ENCODE data around the gene MRPL42.
"Not testable (repeated sequence)": the region's sequence is repeated elsewhere in the genome, so short reads cannot be mapped to it uniquely, and the experiment has no call there.

MRPL42 gene

GRCh38 chr12:93467351-93468007 is at the start of gene MRPL42:
TSS of gene MRPL42 (plus strand) at chr12:93467514. CDS start at chr12:93469286, 1,772 bp downstream.
- DNase-seq, result peak; percentile 90

DNA sequence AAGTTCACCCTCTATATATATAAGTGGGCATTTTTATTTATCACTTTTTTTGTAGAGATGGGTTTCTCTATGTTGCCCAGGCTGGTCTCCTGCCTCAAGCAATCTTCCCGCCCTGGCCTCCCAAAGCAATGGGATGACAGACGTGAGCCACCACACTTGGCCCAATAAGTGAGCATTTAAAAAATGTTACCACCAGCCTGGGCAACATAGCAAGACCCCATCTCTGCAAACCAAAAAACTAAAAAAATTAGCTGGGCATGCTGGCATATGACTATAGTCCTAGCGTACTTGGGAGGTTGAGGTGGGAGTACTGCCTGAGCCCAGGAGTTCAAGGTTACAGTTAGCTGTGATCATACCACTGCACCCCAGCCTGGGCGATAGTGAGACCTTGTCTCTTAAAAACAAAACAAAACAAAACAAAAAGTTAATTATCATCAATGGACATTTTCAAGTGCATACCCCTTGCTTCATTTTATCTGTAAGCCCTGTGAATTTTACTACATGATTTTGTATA is 49.3 kb upstream of the MRPL42 start:
- DNase-seq, result no peak

- DNase-seq, result no peak
Measured at GRCh38 chr12:93419388-93420034, 47.8 kb upstream of the MRPL42 start.

- DNase-seq, result no peak
Measured at GRCh38 chr12:93422050-93422449, 45.3 kb upstream of the MRPL42 start.

- no peak for DNase-seq
Measured at GRCh38 chr12:93425736-93426411, 41.4 kb upstream of the MRPL42 start.

GRCh38 chr12:93426412-93426805 is 40.9 kb upstream of the MRPL42 start:
- DNase-seq, result no peak

DNA sequence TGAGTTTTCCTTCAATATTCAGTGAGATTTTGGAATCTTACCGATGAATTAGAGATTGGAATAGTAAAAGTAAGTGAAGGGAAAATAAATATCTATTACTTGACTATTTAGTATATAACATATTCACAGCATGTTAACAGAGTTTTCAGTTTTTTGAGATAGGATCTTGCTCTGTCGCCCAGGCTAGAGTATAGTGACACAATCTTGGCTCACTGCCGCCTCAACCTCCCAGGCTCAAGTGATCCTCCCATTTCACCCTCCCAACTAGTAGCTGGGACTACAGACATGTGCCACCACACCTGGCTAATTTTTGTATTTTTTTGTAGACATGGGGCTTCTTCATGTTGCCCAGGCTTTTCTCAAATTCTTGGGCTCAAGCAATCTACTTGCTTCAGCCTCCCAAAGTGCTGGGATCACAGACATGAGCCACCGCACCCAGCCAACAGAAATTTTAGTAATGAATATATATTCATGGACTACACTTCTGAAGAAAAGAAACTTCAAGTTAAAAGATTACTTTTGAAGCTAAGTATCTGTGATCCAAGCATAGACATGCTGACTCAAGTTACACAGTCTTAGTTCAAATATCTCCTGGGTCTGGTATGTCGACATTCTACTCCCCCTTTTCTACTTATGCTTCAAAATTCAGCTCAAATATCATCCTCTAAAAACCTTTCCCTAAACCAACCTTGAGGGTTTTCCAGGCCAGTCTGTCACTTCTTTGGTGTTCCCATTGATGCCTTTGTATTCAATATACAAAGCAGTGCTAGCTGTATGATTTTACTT is 39.3 kb upstream of the MRPL42 start:
- no peak for DNase-seq

- DNase-seq, result no peak
Measured at GRCh38 chr12:93429448-93429847, 37.9 kb upstream of the MRPL42 start.

- no peak for DNase-seq
Measured at GRCh38 chr12:93429852-93430251, 37.5 kb upstream of the MRPL42 start.

DNA sequence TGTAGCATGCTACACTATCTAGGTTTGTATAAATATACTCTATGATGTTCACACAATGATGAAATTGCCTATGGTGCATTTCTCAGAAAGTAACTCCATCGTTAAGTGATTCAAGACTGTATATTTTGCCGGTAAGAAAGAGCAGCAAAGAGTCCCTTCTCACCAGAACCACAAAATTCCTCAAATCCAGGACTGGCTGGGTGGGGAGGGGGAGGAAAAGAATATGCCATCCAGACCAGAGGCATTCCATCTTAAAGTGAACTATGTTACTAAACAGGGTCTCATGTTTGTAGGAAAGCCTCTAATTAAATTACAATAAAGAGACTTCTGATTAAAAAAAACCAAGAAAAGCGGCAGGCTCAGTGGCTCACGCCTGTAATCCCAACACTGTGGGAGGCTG is 37.0 kb upstream of the MRPL42 start:
- no peak for DNase-seq

- not testable (repeated sequence) for DNase-seq
Measured at GRCh38 chr12:93432031-93432430, 35.3 kb upstream of the MRPL42 start.

DNA sequence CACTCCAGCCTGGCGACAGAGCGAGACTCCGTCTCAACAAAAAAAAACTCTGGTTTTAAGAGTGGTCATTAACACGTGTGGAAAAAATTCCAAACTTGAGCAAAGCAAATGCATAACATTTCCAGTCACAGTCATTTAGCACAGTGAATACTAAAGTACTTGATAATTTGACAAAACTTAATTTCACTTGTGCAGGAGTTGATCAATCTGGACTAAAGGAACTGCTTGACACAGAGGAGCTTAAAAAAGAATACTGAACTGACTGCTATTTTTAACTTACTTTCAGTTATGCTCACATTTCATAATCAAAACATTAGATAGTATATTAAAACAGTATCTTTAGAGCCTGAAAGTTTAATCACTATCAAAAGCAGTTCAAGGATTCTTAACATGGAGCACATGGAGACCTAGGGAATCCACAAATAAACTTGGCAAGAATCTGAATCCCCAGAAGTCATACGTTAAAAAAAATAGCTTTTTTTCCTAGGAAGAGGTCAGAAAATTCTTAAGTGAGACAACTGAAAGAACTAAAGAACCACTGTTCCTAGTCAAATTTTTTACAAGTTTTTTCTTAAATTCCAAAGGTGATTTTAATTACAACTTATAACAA is 33.0 kb upstream of the MRPL42 start:
- no peak for DNase-seq

- DNase-seq, result no peak
Measured at GRCh38 chr12:93438266-93439050, 28.9 kb upstream of the MRPL42 start.

DNA sequence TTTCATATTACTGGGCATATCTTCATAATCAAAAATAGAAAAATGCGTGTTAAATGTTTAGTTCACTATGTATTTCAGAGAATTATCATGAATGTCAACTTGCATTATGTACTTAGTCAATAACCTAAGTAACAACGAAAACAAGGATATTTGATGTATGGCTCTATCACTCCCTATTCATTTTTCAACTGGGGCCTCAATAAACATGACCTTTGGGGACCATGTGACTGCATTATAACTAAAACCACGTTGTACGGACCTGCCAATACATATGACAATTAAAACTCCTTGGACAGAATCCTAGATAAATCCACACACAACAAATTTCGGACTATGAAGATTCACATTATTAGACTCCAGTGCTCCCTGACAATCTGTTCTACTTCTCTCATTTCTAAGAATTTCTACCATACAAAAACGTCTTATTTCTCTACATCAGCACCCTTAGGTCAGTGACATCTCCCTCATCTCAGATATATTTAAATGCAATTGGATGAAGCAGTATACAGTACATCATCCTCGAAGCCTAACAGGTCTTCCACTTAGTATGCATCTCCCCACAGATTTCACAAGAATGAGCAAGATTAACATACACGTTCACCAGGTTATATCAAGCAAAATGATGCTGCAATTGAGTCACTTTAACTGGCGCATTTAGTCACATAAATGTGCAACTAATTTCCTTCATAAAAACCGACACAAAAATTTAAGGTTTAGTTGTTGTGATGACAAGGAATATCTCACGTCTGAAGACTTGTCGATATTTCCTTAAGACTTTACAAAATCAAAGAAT is 27.1 kb upstream of the MRPL42 start:
- DNase-seq, result no peak

DNA sequence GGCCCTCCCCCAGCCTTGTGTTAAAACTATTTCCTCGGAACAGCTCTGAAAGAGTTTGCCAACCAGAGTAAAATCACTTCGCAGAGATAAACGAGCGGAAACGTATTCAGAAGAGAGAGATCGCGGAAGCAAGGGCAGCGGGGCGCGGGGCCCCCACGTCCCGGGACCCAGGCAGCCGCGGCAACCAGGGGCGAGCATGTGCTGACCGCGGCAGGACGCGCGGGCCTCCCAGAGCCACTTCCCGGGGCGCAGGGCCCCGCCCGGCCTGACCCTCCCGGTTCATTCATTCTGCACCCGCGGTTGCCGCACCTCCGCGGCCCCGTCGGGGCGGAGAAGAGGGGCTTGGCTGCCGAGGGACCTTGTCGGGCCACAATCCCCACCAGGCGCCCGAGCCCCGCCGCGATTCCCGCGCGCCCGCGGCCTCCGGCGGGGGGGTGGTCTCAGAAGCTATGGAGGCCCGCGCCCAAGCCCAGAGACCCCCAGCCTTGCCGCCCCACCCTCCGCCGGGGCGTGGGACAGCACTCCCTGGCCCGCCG is 26.2 kb upstream of the MRPL42 start:
- peak; percentile 23 for DNase-seq

- DNase-seq, result peak; percentile 97
Measured at GRCh38 chr12:93441617-93442410, 25.5 kb upstream of the MRPL42 start, which contains the start of gene UBE2N. TSS of gene UBE2N (minus strand) at chr12:93441947. CDS start at chr12:93441884, 63 bp downstream.

DNA sequence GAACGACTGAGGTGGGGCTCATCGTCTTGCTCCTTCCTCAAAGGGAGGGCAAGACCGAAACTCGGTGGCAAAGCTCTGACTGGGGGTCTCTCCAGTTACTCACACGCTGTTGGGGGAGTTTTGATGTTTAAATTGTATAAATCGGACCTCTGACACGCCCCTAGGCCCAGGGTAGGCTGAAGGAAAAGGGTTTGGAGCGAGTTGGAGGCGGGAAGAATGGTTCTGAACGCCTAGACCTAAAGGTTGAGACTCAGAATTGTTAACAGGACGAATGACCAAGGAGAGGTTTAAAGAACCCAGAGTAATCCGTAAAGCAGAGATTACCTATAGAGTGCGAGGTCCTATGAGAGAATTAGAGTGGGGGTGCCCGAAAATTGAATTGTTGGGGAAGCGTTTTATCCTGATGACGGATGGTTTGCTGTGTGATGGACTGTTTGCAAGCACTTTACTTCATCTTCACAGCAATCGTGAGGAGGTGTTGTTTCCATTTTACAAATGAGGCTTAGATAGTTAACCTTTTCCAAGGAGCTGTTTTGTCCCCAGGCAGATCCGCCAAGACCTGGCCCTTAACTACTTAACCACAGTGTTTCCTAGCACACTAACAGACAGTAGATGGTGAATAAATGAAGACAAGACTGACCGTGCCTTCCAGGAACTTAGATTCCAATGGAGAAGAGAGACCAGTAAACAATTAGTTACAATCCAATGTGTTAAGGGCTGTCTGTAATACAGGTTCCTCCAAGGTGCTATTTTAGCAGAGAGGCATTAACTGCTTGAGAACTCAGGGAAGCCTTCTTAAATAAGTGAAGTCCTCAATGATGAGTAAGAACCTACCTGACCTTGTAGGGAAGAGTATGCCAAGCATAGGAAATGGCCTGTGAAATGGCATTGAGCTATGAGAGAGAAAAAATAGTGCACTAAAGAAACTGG is 24.6 kb upstream of the MRPL42 start:
- DNase-seq, result no peak

GRCh38 chr12:93443576-93443975 is 23.7 kb upstream of the MRPL42 start:
- DNase-seq, result no peak
